IPS-11a (cell line): ENCODE data around the gene SDC4.
A peak's percentile ranks its signal among the peaks of the same experiment; 100 is the strongest.

Experiments
- H3K4me3 ChIP-seq: one replicate; pipeline ENCODE4 v1.5.1; 2013; ENCODE audit warnings: low read depth, low read length, control low read depth

The SDC4 gene

GRCh38 chr20:45347936-45348778, at the start of gene SDC4:
SDC4 (minus strand) TSS chr20:45348424; CDS start chr20:45348384, 40 bp downstream.
- H3K4me3 ChIP-seq = peak within 1 kb of the TSS; percentile 80

- no peak overlapping the region for H3K4me3 ChIP-seq
Observed at GRCh38 chr20:45395114-45395415, 46.8 kb upstream of the SDC4 start.

GRCh38 chr20:45394221-45395113, 46.2 kb upstream of the SDC4 start:
- H3K4me3 ChIP-seq = no peak overlapping the region

GRCh38 chr20:45392733-45393132, 44.5 kb upstream of the SDC4 start:
- no peak overlapping the region for H3K4me3 ChIP-seq

- H3K4me3 ChIP-seq = no peak overlapping the region
Observed at GRCh38 chr20:45391559-45391958, 43.3 kb upstream of the SDC4 start.

- no peak overlapping the region for H3K4me3 ChIP-seq
Observed at GRCh38 chr20:45390931-45391330, 42.7 kb upstream of the SDC4 start.

- no peak overlapping the region for H3K4me3 ChIP-seq
Observed at GRCh38 chr20:45387274-45387673, 39.0 kb upstream of the SDC4 start.

GRCh38 chr20:45378191-45378590, 30.0 kb upstream of the SDC4 start, which contains the start of gene TP53TG5:
TP53TG5 (minus strand) TSS chr20:45378325; CDS start chr20:45378236, 89 bp downstream.
- H3K4me3 ChIP-seq = no peak within 1 kb of the TSS

GRCh38 chr20:45377269-45377668, 29.0 kb upstream of the SDC4 start:
- H3K4me3 ChIP-seq = no peak overlapping the region

- no peak overlapping the region for H3K4me3 ChIP-seq
Observed at GRCh38 chr20:45374966-45375365, 26.7 kb upstream of the SDC4 start.

- H3K4me3 ChIP-seq = no peak overlapping the region
Observed at GRCh38 chr20:45374101-45374467, 25.9 kb upstream of the SDC4 start.

- peak overlapping the region; percentile 29 for H3K4me3 ChIP-seq
Observed at GRCh38 chr20:45373353-45374100, 25.3 kb upstream of the SDC4 start.

- peak overlapping the region; percentile 29 for H3K4me3 ChIP-seq
Observed at GRCh38 chr20:45372646-45373352, 24.6 kb upstream of the SDC4 start.

GRCh38 chr20:45372241-45372640, 24.0 kb upstream of the SDC4 start:
- H3K4me3 ChIP-seq = no peak overlapping the region

GRCh38 chr20:45370571-45371160, 22.4 kb upstream of the SDC4 start:
- H3K4me3 ChIP-seq = no peak overlapping the region

GRCh38 chr20:45368221-45368980, 20.2 kb upstream of the SDC4 start:
- no peak overlapping the region for H3K4me3 ChIP-seq

- H3K4me3 ChIP-seq = no peak overlapping the region
Observed at GRCh38 chr20:45367126-45367525, 18.9 kb upstream of the SDC4 start.

GRCh38 chr20:45366631-45367030, 18.4 kb upstream of the SDC4 start:
- no peak overlapping the region for H3K4me3 ChIP-seq

GRCh38 chr20:45366192-45366591, 18.0 kb upstream of the SDC4 start:
- no peak overlapping the region for H3K4me3 ChIP-seq
